Lower lobe of right lung (tissue), 2 donors: ENCODE results near the gene MALAT1. TPM values are rescaled to one million over a fixed set of nuclear protein-coding genes. Genes with fewer than 3 reads are reported as not detected.
"Not testable (repeated sequence)": the region's sequence is repeated elsewhere in the genome, so short reads cannot be mapped to it uniquely, and the experiment has no call there.

ENCODE experiments used
- ATAC-seq, 2 donors: fragments of 200-7000 bp; cut with Tn5 transposase; one replicate each; pipeline ENCODE4 v1.9.1; 2020 to 2022; ENCODE audit warnings: mild to moderate bottlenecking in 2 of 2, moderate library complexity in 2 of 2
- DNase-seq: peaks from one replicate; pipeline ENCODE4 v3.0.0-alpha.2; 2020
- H3K27ac ChIP-seq: fragments of 200-600 bp; one replicate; pipeline ENCODE4 v1.8.0; 2022
- H3K27me3 ChIP-seq: fragments of 200-600 bp; one replicate; pipeline ENCODE4 v1.8.0; 2022; ENCODE audit warnings: low read depth
- H3K36me3 ChIP-seq: fragments of 200-600 bp; one replicate; pipeline ENCODE4 v1.8.0; 2022; ENCODE audit warnings: mild to moderate bottlenecking
- H3K4me1 ChIP-seq: fragments of 200-600 bp; one replicate; pipeline ENCODE4 v1.8.0; 2022
- H3K4me3 ChIP-seq: fragments of 200-600 bp; one replicate; pipeline ENCODE4 v1.8.0; 2022; ENCODE audit warnings: mild to moderate bottlenecking
- H3K9me3 ChIP-seq: fragments of 200-600 bp; one replicate; pipeline ENCODE4 v1.8.0; 2022
- CTCF ChIP-seq: fragments of 200-600 bp; IDR thresholded peaks from one replicate; pipeline ENCODE4 v1.8.0; 2022; ENCODE audit warnings: antibody characterized with exemption, mild to moderate bottlenecking
- intact Hi-C: fragments of 100-400 bp; cut with DNase I; formaldehyde crosslinking; loops from one replicate; pipeline ENCODE4 v1.11.0; 2022
- total RNA-seq: library from RNA; stranded (reverse); fragmentation: NEBNext Ultra II Directional; extraction: Animal tissue kit (Norgen Biotek cat#: 25700); gene quantifications from one replicate; pipeline ENCODE4 v1.2.1, GENCODE V29; 2021
- donor health status: DM: no; HTN: yes; CAD: no; lungs with severe emphysema.

The MALAT1 gene
- total RNA-seq, 1 donor from 2014 or later = 11,612 TPM

DNA sequence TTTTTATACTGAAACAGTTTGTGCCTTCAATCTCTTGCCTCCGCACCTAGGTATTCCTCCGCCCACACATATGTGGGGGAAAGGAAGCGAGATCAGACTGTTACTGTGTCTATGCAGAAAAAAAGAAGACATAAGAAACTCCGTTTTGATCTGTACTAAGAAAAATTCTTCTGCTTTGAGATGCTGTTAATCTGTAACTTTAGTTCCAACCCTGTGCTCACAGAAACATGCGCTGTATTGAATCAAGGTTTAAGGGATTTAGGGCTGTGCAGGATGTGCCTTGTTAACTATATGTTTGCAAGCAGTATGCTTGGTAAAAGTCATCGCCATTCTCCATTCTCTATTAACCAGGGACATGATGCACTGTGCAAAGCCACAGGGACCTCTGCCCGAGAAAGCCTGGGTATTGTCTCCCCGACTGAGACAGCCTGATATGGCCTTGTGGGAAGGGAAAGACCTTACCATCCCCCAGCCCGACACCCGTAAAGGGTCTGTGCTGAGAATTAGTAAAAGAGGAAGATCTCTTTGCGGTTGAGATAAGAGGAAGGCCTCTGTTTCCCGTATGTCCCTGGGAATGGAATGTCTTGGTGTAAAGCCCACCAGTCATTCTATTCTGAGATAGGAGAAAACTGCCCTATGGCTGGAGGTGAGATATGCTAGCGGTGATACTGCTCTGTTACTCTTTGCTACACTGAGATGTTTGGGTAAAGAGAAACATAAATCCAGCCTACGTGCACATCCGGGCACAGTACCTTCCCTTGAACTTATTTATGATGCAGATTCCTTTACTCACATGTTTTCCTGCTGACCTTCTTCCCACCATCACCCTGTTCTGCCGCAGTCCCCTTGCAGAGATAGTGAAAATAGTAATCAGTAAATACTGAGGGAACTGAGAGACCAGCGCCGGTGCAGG lies 24.1 kb downstream of the MALAT1 start:
- peaks cover 19% of the 10 kb centered on the region for H3K36me3 ChIP-seq
- peak overlapping the region; percentile 36 for H3K27ac ChIP-seq
- peaks cover 42% of the 10 kb centered on the region for H3K4me1 ChIP-seq
- H3K9me3 ChIP-seq, H3K4me3 ChIP-seq, H3K27me3 ChIP-seq, ATAC-seq, intact Hi-C loops: not testable (repeated sequence)
- DNase-seq = peak; percentile 41

DNA sequence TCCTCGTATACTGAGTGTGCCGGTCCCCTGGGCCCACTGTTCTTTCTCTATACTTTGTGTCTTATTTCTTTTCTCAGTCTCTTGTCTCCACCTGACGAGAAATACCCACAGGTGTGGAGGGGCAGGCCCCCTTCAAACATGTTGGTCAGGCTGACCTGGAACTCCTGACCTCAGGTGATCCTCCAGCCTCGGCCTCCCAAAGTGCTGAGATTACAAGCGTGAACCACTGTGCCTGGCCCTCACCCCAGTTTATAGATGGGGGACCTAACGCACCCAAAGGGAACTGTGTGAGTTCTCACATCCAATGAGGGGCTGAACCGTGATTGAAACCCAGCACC lies 24.8 kb downstream of the MALAT1 start:
- H3K27me3 ChIP-seq, intact Hi-C loops, ATAC-seq, H3K27ac ChIP-seq, H3K4me3 ChIP-seq, H3K9me3 ChIP-seq: not testable (repeated sequence)
- peaks cover 25% of the 10 kb centered on the region for H3K36me3 ChIP-seq
- DNase-seq = peak; percentile 40
- H3K4me1 ChIP-seq = peaks cover 42% of the 10 kb centered on the region

GRCh38 chr11:65524014-65524740 lies 25.3 kb downstream of the MALAT1 start:
- DNase-seq (peak; percentile 75), ATAC-seq (peak; percentile 55 to 57)
- Histone ChIP-seq H3K36me3 (peaks cover 30% of the 10 kb centered on the region), H3K4me1 (peaks cover 42% of the 10 kb centered on the region), H3K4me3 (peak overlapping the region; percentile 42), H3K27me3 (no peaks in the 10 kb centered on the region), H3K9me3 (no peaks in the 10 kb centered on the region), H3K27ac (peak overlapping the region; percentile 60)
- intact Hi-C loops = no loop called here
- no peak for TF ChIP-seq CTCF

DNA sequence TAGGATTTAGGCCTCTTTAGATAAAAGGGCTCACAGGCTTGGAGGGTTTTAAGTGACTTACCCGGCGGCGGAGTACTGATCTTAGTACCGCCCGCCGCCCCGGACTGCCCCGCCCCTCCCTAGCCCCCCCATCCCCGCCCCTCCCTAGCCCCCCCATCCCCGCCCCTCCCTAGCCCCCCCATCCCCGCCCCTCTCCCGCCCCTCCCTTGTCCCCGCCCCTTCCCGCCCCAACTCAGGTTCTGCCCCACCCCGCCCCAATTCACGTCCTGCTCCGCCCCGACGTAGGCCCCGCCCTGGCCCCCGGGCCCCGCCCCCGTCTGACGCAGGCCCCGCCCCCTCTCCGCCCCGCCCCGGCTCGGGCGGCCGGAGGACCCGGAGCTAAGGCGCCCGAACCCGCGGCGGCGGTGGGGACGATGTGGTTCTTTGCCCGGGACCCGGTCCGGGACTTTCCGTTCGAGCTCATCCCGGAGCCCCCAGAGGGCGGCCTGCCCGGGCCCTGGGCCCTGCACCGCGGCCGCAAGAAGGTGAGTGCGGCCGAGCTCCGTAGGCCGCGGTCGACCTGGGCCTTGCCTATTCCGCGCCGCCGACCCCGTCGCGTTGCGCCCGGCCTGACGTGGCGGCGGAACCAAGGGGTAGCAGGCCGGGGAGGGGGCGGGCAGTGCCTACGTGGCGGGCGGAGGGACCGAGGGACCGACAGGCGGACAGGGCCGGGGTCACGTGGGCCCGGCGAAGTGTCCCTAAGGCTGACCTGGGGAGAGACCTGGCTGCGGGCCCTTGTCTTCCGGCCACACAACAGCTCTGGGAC lies 26.1 kb downstream of the MALAT1 start, which contains the start of gene SCYL1:
TSS of gene SCYL1 (plus strand) at position 343 of the 805 bp plus-strand sequence. CDS start at position 414, 71 bp downstream.
- H3K27ac ChIP-seq = peak within 1 kb of the TSS; percentile 95
- DNase-seq (peak; percentile 85), ATAC-seq (peak; percentile 95 to 97)
- H3K36me3 ChIP-seq = peaks cover 36% of the 10 kb centered on the region
- H3K4me1 ChIP-seq = peaks cover 42% of the 10 kb centered on the region
- no peaks in the 10 kb centered on the region for H3K27me3 ChIP-seq
- no peaks in the 10 kb centered on the region for H3K9me3 ChIP-seq
- peak within 1 kb of the TSS; percentile 99 for H3K4me3 ChIP-seq
- intact Hi-C loops = no loop called here
- TF ChIP-seq CTCF = no peak

GRCh38 chr11:65525546-65526480 lies 27.0 kb downstream of the MALAT1 start:
- Histone ChIP-seq H3K4me3 (peak overlapping the region; percentile 99), H3K36me3 (peaks cover 45% of the 10 kb centered on the region), H3K9me3 (no peaks in the 10 kb centered on the region), H3K4me1 (peaks cover 42% of the 10 kb centered on the region), H3K27me3 (no peaks in the 10 kb centered on the region), H3K27ac (peak overlapping the region; percentile 95)
- ATAC-seq (no peak), DNase-seq (peak; percentile 28)
- intact Hi-C loops = no loop called here
- no peak for TF ChIP-seq CTCF
